Lower leg skin (tissue), 4 donors: Measurements from ENCODE around the gene FGGY. TPM values are rescaled to one million over a fixed set of nuclear protein-coding genes. Genes with fewer than 3 reads are reported as not detected.
"Not testable (repeated sequence)": the region's sequence is repeated elsewhere in the genome, so short reads cannot be mapped to it uniquely, and the experiment has no call there.

Experiments used
- DNase-seq, 2 donors: peaks; one replicate each; pipeline ENCODE4 v3.0.0-alpha.2; 2019; ENCODE audit warnings: low spot score in 2 of 2
- H3K4me3 ChIP-seq: fragments of 200-600 bp; sonication (generic); 2 replicates; pipeline ENCODE4 v1.5.1; 2017; ENCODE audit warnings: mild to moderate bottlenecking, low read depth; ENCODE audit not compliant: poor library complexity, severe bottlenecking
- CTCF ChIP-seq, 3 donors: fragments of 450-650 bp; IDR thresholded peaks; one replicate each; pipeline ENCODE4 v1.5.1; 2016; ENCODE audit warnings: antibody characterized with exemption in 3 of 3, mild to moderate bottlenecking in 3 of 3, moderate library complexity in 2 of 3
- POLR2A ChIP-seq, 2 donors: fragments of 450-650 bp; IDR thresholded peaks; one replicate each; pipeline ENCODE4 v1.6.1; 2016 to 2017; ENCODE audit warnings: antibody characterized with exemption in 2 of 2, mild to moderate bottlenecking in 1 of 2, moderate library complexity in 1 of 2
- WGBS, 2 donors: methylation state at CpG; one replicate each; pipeline ENCODE4 v1.1.5; 2018; 5-methylcytosine and 5-hydroxymethylcytosine counted together
- intact Hi-C: fragments of 100-400 bp; cut with DNase I; formaldehyde crosslinking; loops from one replicate; pipeline ENCODE4 v1.15.0; 2023; ENCODE audit warnings: low total_unique reads
- total RNA-seq, 4 donors: library from RNA; depleted of rRNA; stranded (reverse); fragments of >200 nt; gene quantifications; one replicate each; pipeline ENCODE4 v1.1.0, GENCODE V29; 2016

The FGGY gene
- total RNA-seq, 4 donors from 2014 or later, result 10.0 to 29.5 (median 17.5) TPM

DNA sequence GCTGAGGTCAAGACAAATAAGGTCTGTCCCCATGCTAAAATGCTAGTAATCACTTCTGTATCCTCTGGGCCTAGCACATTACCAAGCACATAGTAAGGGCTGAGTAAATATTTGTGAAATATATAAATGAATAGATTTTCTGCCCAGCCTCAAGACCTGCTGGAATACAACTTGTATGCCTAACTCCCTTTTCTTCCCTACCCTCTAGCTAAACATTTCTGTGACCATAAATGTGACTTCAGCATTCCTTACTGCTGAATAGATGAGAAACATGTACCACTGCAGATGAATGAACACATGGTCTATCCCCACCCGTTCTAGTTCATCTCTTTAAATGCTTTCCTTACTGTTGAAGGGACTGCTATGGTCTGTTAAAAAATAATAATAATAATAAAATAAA is 308.9 kb downstream of the FGGY start:
- no peak for TF ChIP-seq POLR2A (IDR thresholded peaks at IDR 0.05)
- TF ChIP-seq CTCF (IDR thresholded peaks at IDR 0.05), result no peak
- no peak for DNase-seq
- no peak overlapping the region for H3K4me3 ChIP-seq
- WGBS, 2 donors, result 3 to 29% methylated on average over 1 of the region's 1 CpG
- intact Hi-C loops, result no loop called here

DNA sequence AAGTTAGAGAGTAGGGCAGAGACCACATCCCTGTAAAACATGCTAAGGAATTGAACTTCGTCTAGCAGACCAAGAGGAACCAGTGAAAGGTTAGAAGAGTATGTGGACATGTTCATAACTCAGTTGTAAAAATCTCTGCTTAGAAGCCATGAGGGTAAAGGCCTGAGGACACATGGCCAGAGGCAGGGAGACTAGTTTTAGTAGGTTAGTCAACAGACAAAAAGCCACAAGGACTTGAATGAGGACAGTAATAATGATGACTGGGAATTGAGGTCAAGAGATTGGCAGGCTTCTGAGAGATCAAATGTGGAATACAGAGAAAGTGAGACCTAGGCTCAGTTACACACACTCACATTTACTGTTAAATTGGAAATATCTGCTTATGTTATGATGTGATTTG is 312.4 kb downstream of the FGGY start:
- no peak for DNase-seq
- TF ChIP-seq POLR2A (IDR thresholded peaks at IDR 0.05), result no peak
- TF ChIP-seq CTCF (IDR thresholded peaks at IDR 0.05), result no peak
- WGBS, 2 donors, result 96 to 100% methylated on average over 1 of the region's 1 CpG
- intact Hi-C loops, result no loop called here
- no peak overlapping the region for H3K4me3 ChIP-seq

- DNase-seq, H3K4me3 ChIP-seq, intact Hi-C loops: not testable (repeated sequence)
- 97 to 98% methylated on average over 13 of the region's 13 CpGs for WGBS, 2 donors
Measured at GRCh38 chr1:59610499-59610898, 313.6 kb downstream of the FGGY start.

DNA sequence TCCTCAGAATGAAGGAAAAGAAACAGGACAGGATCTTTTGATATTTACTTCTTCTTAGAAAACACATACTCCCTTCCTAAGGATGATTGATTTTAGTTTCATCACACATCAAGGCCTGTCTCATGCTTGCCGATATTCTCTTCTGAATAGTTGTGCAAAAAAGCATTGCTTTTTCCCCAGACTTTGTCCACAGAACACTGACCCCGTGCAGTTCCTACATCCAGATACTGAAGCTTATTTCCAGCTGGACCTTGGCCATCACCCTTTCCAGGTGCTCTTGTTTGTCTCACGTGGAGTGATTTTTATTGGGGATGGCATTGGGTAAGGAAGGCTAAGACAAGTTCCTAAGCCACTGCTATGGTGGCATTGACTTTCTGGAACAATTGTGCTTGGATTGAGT is 320.5 kb downstream of the FGGY start:
- WGBS, 2 donors, result 85 to 88% methylated on average over 3 of the region's 3 CpGs
- no peak for DNase-seq
- no peak overlapping the region for H3K4me3 ChIP-seq
- intact Hi-C loops, result no loop called here
- no peak for TF ChIP-seq CTCF (IDR thresholded peaks at IDR 0.05)
- TF ChIP-seq POLR2A (IDR thresholded peaks at IDR 0.05), result no peak

DNA sequence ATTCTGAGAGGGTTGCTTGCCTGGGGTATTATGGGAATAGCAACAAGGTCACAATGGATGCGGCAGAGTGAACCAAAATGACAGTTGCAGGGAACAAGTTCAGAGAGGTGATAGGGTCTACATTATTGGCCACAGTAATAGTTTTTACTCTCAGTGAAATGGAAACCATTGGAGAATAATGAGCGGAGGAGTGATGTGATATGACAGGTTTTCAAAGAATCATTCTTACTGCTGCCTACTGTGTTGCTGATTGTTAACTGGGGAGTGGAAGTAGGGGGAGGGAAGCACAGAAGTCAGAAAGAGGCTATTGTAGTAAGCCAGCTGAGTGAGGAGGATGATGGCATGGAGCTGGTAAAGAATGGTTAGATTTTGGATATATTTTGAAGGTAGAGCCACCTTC is 322.7 kb downstream of the FGGY start:
- 97% methylated on average over 2 of the region's 2 CpGs for whole genome bisulfite sequencing, 2 donors
- intact Hi-C loops, result no loop called here
- H3K4me3 ChIP-seq, result no peak overlapping the region
- TF ChIP-seq POLR2A (IDR thresholded peaks at IDR 0.05) (no peak), CTCF (IDR thresholded peaks at IDR 0.05) (no peak)
- DNase-seq, result no peak

DNA sequence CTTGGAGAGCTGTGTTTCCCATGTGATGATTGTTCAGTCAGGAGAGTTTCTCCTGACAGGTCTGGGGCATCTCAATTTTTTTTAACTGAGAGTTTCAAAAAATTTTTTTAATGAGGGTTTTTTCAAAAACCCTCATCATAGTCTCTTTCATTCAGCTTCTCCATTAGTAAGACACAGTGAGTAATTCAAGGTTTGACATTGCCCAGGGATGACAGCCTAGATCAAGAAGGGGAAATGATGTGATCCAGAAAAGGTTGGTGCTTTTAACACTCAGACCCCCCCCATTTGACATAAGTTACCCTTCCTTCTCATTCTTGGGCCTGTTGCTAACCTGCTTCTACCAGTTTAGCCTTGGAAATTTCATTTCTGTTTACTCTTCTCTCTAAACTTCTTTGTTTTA is 328.5 kb downstream of the FGGY start:
- intact Hi-C loops, result no loop called here
- no peak for DNase-seq
- no peak for TF ChIP-seq CTCF (IDR thresholded peaks at IDR 0.05)
- no peak for TF ChIP-seq POLR2A (IDR thresholded peaks at IDR 0.05)
- H3K4me3 ChIP-seq, result no peak overlapping the region
